GM18907 (cell line): ENCODE data around the gene NCLN.

Experiments
- ATAC-seq: cut with Tn5 transposase; IDR thresholded peaks from one replicate; pipeline ENCODE4 v1.9.1; 2021; ENCODE audit warnings: mild to moderate bottlenecking, moderate library complexity; ENCODE audit not compliant: unreplicated experiment

NCLN gene

GRCh38 chr19:3252650-3253049, 66.9 kb downstream of the NCLN start:
- ATAC-seq: no peak

GRCh38 chr19:3253270-3253669, 67.5 kb downstream of the NCLN start:
- no peak for ATAC-seq

GRCh38 chr19:3254520-3254919, 68.8 kb downstream of the NCLN start:
- ATAC-seq: no peak

- no peak for ATAC-seq
These were observed 71.3 kb downstream of the NCLN start for GRCh38 chr19:3257071-3257470.
